ENCODE results near the gene SNED1. TPM values are rescaled to one million over a fixed set of nuclear protein-coding genes. Genes with fewer than 3 reads are reported as not detected.

SNED1 gene
- total RNA-seq, 1 experiment from 2014 or later: 2.8 TPM

GRCh38 chr2:241003047-241003360, 4.6 kb downstream of the SNED1 start:
- no peak for DNase-seq
- H2AFZ ChIP-seq: no peak overlapping the region
- BruUV-seq (replicated peaks): no TSS peak
- intact Hi-C loops (cut with micrococcal nuclease; ENCODE audit: unreplicated experiment): no loop called here
- H3K4me3 ChIP-seq: no peak overlapping the region
- no peaks in the 10 kb centered on the region for H4K20me1 ChIP-seq (ENCODE audit: insufficient read depth)
- no peak overlapping the region for H3K27ac ChIP-seq
- ChIA-PET POLR2A (ENCODE audit: unreplicated experiment) (no interaction called here), CTCF (no interaction called here)
- 0 out of 2 replicates have a peak, but pooled peaks cover 1% of the 10 kb centered on the region for H3K4me1 ChIP-seq (replicated peaks; ENCODE audit: insufficient read depth)
- H3K36me3 ChIP-seq (ENCODE audit: low read depth): no peaks in the 10 kb centered on the region
- H3K4me2 ChIP-seq: no peak overlapping the region
- TF ChIP-seq EZH2 (IDR thresholded peaks at IDR 0.05; ENCODE audit: low read depth) (no peak), CTCF (conservative IDR thresholded peaks at IDR 0.05) (no peak)
- H3K9me2 ChIP-seq (ENCODE audit: insufficient read depth): no peaks in the 10 kb centered on the region
- H3K27me3 ChIP-seq (ENCODE audit: insufficient read depth, low read depth): peaks cover 19% of the 10 kb centered on the region
- H3K79me2 ChIP-seq (ENCODE audit: low read depth): no peaks in the 10 kb centered on the region
- H3F3A ChIP-seq (ENCODE audit: insufficient read depth, low read depth): no peaks in the 10 kb centered on the region
- peaks cover 16% of the 10 kb centered on the region for H3K9me3 ChIP-seq (ENCODE audit: insufficient read depth, low read depth)

- no TSS peak for BruUV-seq (replicated peaks)
- no peaks in the 10 kb centered on the region for H4K20me1 ChIP-seq (ENCODE audit: insufficient read depth)
- DNase-seq: no peak
- H3K9me2 ChIP-seq (ENCODE audit: insufficient read depth): no peaks in the 10 kb centered on the region
- no peak for TF ChIP-seq CTCF (conservative IDR thresholded peaks at IDR 0.05)
- TF ChIP-seq EZH2 (IDR thresholded peaks at IDR 0.05; ENCODE audit: low read depth): no peak
- H3K27ac ChIP-seq: no peak overlapping the region
- peaks cover 19% of the 10 kb centered on the region for H3K27me3 ChIP-seq (ENCODE audit: insufficient read depth, low read depth)
- ChIA-PET POLR2A (ENCODE audit: unreplicated experiment) (no interaction called here), CTCF (no interaction called here)
- H2AFZ ChIP-seq: no peak overlapping the region
- H3K79me2 ChIP-seq (ENCODE audit: low read depth): no peaks in the 10 kb centered on the region
- H3K36me3 ChIP-seq (ENCODE audit: low read depth): no peaks in the 10 kb centered on the region
- no peaks in the 10 kb centered on the region for H3K4me1 ChIP-seq (replicated peaks; ENCODE audit: insufficient read depth)
- H3F3A ChIP-seq (ENCODE audit: insufficient read depth, low read depth): no peaks in the 10 kb centered on the region
- intact Hi-C loops (cut with micrococcal nuclease; ENCODE audit: unreplicated experiment): no loop called here
- no peak overlapping the region for H3K4me3 ChIP-seq
- H3K4me2 ChIP-seq: no peak overlapping the region
- H3K9me3 ChIP-seq (ENCODE audit: insufficient read depth, low read depth): peaks cover 16% of the 10 kb centered on the region
Observed at GRCh38 chr2:241003369-241003768, 5.0 kb downstream of the SNED1 start.

GRCh38 chr2:241003830-241004564, 5.6 kb downstream of the SNED1 start:
- no peak for DNase-seq
- Histone ChIP-seq H3K27me3 (ENCODE audit: insufficient read depth, low read depth) (peaks cover 19% of the 10 kb centered on the region), H3K4me2 (no peak overlapping the region), H2AFZ (no peak overlapping the region), H3K9me3 (ENCODE audit: insufficient read depth, low read depth) (peaks cover 16% of the 10 kb centered on the region), H3K79me2 (ENCODE audit: low read depth) (no peaks in the 10 kb centered on the region), H3K4me3 (no peak overlapping the region), H3F3A (ENCODE audit: insufficient read depth, low read depth) (no peaks in the 10 kb centered on the region), H3K27ac (no peak overlapping the region), H3K9me2 (ENCODE audit: insufficient read depth) (no peaks in the 10 kb centered on the region), H3K36me3 (ENCODE audit: low read depth) (no peaks in the 10 kb centered on the region), H3K4me1 (replicated peaks; ENCODE audit: insufficient read depth) (peaks cover under 1% of the 10 kb centered on the region; the same call in 1 of the 2 replicates), H4K20me1 (ENCODE audit: insufficient read depth) (no peaks in the 10 kb centered on the region)
- CTCF ChIA-PET: no interaction called here
- intact Hi-C loops (cut with micrococcal nuclease; ENCODE audit: unreplicated experiment): no loop called here
- no peak for TF ChIP-seq EZH2 (IDR thresholded peaks at IDR 0.05; ENCODE audit: low read depth)
- no peak for TF ChIP-seq CTCF (conservative IDR thresholded peaks at IDR 0.05)
- POLR2A ChIA-PET (ENCODE audit: unreplicated experiment): no interaction called here
- BruUV-seq (replicated peaks): no TSS peak

All from PC-9 (cell line).